Left renal cortex interstitium (tissue), 4 donors: ENCODE results near the gene IPO11. TPM values are rescaled to one million over a fixed set of nuclear protein-coding genes. Genes with fewer than 3 reads are reported as not detected.
"Not testable (repeated sequence)": the region's sequence is repeated elsewhere in the genome, so short reads cannot be mapped to it uniquely, and the experiment has no call there.

Experiments
- DNase-seq, 4 donors: peaks; one replicate each; pipeline ENCODE4 v3.0.0-alpha.2; 2013; ENCODE audit warnings: low read depth in 4 of 4, low spot score in 2 of 4, missing footprints in 1 of 4
- polyA plus RNA-seq, 4 donors: library from polyadenylated mRNA; unstranded; fragments of 120-200 nt; gene quantifications; one replicate each; pipeline ENCODE4 v1.2.1, GENCODE V29; 2013; ENCODE audit not compliant: insufficient read length in 4 of 4

The IPO11 gene
- polyA plus RNA-seq, 4 donors: 30.5 to 39.3 (median 36.7) TPM

DNA sequence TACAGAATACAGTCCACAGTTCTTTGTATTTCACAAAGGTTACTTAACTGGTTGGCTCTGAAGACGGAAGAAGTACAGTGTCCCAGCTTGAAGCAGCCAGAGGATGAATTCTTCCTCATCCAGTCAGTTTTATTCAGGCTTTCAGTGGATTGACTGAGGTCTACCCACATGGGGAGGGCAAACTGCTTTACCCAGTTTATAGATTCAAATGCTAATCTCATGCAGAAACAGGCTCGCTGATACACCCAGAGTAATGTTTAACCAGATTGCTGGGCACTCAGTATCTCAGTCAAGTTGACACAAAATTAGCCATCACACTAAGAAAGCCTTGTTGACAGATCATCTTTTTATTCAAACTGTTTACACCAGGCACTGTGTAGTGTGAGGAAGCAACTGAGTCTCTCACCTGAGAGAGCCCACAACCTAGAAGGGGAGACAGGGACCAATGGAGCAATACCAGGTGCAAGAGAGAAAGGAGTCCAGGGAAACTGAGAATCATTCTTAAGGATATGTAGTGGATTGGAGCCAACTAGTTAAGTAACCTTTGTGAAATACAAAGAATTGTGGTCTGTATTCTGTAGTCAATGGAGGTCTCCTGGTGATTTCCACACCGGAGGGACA, 181.9 kb downstream of the IPO11 start:
- DNase-seq: no peak

DNA sequence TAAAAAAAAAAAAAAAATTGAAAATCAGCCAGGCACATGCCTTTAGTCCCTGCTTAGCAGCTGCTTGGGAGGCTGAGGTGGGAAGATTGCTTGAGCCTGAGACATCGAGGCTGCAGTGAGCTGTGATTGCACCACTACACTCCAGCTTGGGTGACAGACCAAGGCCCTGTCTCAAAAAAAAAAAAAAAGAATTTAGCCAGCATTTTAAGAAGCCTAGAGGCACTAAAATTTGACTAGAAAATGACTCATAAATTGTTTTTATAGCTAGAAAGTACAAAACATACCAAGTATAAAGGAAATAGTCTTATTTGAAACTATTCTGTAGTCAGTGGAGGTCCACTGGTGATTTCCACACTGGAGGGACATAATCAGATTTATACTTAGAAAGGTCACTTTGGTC, 183.5 kb downstream of the IPO11 start:
- DNase-seq: no peak

DNA sequence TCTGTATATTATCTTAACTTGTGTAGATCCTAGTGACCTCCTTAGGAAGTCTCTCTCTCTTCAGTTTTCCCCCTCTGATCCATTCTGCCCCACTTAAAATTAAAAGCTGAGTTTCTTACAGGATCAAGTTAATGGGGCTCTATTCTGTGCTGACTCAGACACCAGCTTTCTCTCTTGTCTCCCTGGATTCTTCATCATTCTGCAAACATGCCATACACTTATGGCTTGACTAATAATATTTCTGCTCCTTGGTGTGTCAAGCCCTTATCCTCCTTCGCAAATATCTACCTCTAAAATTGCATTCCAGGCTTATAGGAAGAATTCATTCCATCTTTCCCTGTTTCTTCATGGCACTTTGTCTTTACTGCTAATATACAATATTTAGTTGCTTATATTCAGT, 184.1 kb downstream of the IPO11 start:
- no peak for DNase-seq

DNA sequence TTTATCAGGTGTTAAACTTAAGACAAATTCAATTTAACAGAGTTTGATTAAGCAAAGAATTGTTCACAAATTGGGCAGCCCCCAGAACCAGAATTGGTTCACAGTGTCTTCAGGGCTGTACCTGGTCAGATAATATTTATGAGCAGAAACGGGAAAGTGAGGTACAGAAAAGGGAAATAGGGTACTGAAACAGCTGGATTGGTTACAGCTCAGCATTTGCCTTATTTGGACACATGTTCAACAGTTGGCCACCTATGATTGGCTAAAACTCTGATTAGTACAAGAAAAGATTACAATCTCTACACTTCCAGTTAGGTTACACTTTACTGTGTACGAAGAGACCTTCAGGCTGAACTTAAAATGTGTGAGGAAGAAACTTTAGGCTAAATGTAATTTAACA, 184.8 kb downstream of the IPO11 start:
- DNase-seq: no peak

DNA sequence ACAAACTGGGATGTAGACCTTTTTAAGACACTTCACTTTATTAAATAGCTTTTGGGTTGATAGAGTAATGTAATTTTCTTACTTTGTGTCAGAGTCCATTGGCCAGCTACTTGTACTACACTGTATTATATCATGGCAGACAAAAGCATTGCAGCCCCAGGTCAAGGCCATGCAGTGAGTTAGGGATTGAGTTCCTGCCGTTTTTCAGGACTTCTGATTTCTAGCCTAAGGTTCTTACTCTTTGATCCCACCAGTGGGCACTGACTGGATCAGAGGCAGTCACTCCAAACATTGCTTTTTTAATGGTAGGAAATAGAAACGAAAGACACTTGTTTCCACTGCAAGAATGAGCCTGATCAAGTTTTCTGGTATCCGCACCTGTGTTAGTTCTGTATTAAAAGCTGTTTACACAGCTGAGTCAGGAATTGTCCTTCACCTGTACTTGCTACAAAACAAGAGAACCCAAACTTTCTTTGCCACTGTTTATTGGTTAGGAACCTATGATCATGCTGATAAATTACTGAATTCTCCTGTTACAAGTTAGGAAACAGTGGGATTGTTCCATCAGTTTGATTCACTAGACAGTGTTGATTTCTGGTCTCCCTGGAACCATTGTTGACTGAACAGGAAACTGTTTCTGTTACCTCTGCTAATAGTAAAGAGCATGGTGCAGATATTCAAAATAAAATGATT, 188.1 kb downstream of the IPO11 start:
- DNase-seq: no peak

DNA sequence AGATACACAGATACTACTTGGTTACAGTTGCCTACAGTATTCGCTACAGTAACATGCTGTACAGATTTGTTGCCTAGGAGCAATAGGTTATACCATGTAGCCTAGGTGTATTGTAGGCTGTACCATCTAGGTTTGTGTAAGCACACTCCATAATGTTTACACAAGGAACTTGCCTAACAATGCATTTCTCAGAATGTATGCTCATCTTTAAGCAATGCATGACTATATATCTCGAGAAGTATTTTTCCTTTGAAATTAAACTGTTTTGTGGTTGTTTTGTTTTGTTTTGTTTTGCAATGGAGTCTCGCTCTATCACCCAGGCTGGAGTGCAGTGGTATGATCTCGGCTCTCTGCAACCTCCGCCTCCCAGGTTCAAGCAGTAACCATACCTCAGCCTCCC, 191.4 kb downstream of the IPO11 start:
- no peak for DNase-seq

DNA sequence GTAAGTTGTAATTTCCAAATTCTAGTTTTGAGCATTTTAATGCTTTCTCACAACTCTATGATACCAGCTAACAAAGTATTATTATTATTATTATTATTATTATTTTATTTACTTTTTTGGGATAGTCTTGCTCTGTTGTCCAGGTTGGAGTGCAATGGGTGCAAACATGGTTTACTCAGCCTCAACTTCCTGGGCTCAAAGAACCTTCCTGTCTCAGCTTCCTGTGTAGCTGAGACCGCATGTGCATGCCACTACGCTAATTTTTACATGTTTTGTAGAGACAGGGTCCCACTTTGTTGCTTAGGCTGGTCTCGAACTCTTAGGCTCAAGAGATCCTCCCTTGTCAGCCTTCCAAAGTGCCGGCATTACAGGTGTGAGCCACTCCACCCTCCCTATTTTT, 193.1 kb downstream of the IPO11 start:
- no peak for DNase-seq

DNA sequence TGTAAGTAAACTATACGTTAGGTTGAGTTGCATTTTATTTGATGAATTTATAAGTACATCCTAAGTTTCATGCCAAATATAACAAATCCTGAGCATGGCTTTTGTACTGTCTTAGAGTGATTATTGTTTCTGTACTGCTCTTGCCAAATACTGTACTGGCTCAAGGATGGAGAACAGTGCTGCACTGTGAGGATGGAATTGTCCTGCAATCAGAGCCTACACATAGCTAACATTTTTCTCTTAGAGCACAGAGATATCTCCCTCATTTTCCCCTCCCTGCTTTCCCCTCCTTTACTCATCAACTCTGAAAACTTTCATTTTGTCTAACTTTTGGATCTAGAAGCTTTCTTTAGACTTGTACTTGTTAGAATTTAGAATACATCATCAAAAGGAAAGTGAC, 194.3 kb downstream of the IPO11 start:
- DNase-seq: no peak

DNA sequence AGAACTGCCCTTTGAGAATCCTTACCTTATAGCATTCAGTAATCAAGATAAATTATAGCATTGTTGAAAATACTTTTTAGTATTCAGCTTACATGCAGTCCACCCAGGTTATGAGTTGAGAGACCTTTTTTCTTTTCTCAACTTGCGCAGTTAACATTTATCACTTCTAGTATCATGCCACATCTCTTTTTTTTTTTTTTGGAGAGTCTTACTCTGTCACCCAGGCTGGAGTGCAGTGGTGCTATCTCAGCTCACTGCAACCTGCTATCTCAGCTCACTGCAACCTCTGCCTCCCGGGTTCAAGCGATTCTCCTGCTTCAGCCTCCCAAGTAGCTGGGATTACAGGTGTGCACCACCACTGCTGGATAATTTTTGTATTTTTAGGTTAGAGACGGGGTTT, 195.1 kb downstream of the IPO11 start:
- no peak for DNase-seq

DNA sequence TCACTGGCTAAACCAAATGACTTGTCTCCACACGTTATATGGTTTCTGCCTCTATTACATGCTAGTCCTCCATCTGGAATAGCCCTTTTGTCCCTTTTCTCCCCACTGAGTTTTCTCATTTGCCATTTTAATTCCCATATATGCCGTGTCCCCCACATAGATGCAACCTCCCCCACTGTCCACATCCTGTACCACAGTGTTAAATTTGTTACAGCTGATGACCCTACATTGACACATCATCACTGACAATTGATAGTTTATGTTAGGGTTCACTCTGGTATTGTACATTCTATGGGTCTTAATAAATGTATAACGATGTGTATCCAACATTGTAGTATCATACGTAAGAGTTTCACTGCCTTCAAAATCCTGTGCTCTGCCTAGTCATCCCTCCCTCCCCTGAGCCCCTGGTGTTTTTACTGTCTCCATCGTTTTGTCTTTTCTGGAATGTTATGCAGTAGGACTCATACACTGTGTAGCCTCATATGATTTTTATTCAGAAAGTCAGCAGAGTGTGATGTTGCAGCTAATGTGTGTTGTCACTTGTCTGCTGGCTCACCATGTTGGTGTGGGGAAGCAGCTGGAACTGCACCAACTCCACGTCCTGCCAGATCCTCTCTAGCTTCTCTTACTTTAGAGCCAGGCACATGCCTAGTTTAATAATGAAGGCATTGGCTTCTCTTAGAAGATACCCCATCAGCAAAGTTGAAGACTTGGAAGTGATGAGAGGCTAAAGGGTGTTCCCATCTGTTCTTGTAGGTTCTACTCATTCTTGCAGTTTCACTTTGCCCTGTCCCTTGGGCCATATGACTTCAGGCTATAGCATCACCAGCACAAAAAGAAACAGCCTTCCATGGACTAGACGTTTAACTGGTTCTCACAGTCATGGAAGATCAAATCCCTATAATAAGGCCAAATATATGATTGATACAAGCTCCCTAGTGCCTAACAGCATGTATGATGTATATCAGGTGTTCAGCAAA, 196.3 kb downstream of the IPO11 start:
- no peak for DNase-seq

DNA sequence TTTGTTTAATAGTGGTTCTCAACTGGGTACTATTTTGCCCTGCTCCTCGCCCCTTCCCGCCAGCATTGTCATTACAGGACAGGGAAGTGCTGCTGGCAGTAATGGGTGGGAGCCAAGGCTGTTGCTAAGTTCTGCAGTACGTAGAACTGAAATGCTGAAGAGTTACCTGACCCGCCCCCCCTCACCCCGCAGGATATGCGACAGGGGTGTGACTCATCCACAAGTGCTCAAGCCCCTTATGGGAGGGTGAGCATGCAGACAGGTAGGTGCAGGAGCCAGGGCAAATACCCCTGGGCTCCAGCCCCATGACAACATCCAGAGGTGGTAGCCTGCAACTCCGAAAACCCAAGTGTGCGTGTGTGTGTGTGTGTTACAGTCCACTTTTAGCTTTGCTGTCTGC, 201.8 kb downstream of the IPO11 start:
- DNase-seq: no peak

DNA sequence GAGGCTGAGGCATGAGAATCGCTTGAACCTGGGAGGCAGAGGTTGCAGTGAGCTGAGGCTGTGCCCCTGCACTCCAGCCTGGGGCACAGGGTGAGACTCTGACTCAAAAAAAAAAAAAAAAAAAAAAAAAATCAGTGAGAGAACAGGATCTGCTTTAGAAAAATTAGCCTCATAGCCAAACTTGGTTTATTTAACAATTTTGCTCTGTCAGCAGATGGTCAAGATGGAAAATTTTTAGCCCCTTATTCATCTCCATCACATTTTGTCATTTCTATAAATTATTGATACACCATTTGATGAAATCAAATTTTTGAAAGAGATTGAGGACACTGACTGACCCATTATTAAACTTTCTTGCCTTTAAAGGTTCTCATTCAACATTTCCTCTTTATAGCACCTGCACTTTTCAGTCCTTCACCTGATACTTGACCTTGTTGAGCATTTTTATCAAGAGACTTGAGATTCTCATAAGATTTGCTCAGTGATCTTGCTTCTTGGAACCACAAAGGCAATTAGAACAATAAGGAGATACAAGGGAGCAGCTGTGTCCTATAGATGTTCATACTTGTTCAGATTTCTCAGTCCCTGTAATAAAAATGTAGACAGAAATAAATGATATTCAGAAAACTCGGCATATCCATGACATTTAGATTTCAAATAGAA, 204.2 kb downstream of the IPO11 start:
- DNase-seq: no peak

DNA sequence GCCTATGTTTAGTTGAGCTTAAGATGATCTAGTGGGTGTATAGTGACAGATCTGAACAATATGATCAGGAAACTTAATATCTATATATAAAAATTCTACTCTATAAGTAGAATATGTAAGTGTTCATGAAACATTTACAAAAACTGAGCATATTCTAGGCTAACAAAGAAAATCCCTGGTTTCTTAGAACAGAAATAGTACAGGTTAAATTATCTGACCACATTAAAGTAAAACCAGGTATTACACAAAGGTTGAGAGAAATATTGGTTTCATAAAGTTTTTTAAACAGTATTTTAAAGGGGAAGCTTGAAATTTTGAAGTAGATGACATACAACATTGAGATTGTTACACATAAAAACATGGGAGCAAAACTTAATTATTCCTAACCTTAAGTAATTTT, 205.4 kb downstream of the IPO11 start:
- DNase-seq: no peak

DNA sequence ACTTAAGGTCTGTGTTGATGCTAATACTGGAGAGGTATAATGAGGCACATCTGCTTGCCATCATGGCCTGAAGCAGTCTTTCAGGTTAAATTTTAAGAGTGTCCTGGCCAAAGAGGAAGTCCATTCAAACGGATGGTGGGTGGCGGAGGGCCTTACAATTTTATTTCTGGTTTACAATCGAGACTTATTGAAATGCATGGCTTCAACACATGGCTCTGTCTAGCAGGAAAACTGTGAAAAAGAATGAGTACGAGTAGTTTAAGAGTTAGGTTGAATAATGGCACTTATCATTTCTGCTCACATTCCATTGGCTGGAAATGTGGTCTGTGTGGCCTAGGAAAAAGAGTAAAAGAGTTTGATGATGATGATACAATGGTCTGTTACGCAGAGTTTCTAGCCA, 208.2 kb downstream of the IPO11 start:
- DNase-seq: no peak

DNA sequence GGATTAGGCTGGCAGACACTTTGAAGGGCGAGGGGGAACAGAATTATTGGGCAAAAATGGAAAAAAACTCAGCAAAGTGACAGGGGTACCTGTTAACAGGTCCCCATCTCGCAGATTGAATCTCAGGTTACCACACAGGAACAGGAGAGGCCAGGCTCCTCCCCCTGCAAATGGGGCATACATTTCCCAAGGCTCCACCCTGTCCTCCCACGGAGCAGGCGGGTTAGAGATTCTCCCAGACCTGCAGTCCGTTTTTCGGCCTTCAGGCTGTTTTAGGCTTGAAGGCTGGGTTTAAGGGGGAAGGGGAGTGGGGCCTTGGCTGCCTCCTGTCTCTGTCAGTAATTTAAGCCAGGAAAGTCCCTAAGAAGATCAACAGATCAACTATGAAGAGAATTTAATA, 208.7 kb downstream of the IPO11 start:
- DNase-seq: no peak

DNA sequence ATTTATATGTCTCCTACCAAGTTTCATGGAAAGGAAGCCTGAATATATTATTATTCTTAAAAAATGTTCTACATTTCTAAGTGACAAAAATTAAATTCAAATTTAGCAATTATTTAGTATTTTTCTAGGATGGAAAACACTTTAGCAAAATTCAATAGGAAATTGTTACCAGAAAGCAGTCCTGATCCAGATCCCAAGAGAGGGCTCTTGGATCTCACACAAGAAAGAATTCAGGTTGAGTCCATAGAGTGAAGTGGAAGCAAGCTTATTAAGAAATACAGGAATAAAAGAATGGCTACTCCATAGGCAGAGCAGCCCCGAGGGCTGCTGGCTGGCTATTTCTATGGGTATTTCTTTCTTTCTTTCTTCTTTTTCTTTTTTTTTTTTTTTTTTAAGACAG, 210.7 kb downstream of the IPO11 start:
- no peak for DNase-seq

DNA sequence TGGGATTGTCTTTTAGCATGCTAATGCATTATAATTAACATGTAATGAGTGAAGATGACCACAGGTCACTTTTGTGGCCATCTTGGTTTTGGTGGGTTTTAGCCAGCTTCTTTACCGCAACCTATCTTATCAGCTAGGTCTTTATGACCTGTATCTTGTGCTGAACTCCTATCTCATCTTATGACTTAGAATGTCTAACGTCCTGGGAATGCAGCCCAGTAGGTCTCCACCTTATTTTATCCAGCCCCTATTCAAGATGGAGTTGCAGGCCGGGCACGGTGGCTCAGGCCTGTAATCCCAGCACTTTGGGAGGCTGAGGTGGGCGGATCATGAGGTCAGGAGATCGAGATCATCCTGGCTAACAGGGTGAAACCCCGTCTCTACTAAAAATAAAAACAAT, 211.9 kb downstream of the IPO11 start:
- DNase-seq: not testable (repeated sequence)

DNA sequence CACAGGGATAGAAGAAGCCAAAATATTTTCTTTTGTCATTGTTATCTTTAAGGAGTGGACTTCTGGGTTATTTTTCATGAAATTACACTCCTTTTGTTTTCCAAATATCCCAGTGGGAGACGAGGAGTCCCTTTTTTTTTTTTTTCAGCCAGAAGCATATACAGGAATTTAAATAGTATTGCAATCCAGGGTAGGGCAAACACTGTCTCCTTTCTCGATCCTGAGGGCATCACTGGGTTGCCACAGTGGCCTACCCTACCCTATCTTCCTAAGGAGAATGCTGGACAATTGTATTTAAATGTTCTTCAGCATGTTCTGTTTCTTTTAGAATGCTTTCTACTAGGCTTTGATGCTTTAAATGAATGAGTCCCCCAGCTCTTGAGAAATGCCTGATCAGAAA, 214.0 kb downstream of the IPO11 start:
- no peak for DNase-seq

DNA sequence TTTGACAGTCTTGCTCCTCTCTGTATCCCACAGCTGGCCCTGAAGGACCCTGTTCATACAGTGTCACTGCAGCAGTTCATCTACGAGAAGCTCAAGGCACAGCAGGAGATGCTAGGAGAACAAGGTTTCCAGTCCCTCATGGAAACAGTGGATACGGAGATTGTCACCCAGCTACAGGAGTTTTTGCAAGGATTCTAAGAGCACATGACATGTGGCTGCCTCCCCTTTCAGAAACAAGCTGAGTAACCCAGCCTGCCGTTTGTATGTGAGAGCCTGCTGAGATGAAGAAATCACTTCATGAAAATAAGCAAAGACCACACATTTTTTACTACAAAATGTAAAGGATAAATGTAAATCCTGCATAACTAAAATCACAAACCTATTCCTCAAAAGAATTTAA, 214.6 kb downstream of the IPO11 start:
- no peak for DNase-seq

DNA sequence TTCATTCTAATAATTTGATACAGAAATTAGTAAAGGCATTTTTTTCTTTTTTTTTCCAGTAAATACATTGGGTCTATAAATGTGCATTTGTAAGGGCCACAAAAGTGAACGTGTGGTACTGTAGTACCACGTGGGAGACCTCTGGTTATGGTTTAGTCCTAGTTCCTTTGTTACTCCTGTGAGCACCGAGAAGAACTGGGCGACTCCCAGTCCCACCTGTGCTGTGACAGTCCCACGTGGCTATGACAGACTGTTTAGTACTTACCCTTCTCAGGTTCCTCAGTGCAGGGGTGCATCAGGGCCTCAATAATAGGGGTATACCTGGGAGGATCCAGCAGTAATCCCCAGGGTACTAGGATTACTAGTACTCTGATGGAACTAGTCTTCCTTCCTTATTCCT, 215.3 kb downstream of the IPO11 start:
- DNase-seq: no peak
